Measurements from ENCODE around the gene SOCS2.

- no peak for TF ChIP-seq POLR2A (IDR thresholded peaks at IDR 0.05; ENCODE audit: low read length)
- TF ChIP-seq CTCF (IDR thresholded peaks at IDR 0.05), result no peak
- no peak for TF ChIP-seq SREBF2 (IDR thresholded peaks at IDR 0.05)
- no peak for TF ChIP-seq SMC3 (IDR thresholded peaks at IDR 0.05)
- TF ChIP-seq JUN (IDR thresholded peaks at IDR 0.05), result no peak
- TF ChIP-seq JUNB (IDR thresholded peaks at IDR 0.05), result no peak
- TF ChIP-seq MAX (IDR thresholded peaks at IDR 0.05), result no peak
- no peak for TF ChIP-seq RFX5 (IDR thresholded peaks at IDR 0.05)
- no peak for TF ChIP-seq MYC (IDR thresholded peaks at IDR 0.05; ENCODE audit: borderline replicate concordance, low read length)
- no peak for TF ChIP-seq PBX3 (IDR thresholded peaks at IDR 0.05)
- TF ChIP-seq POLR2AphosphoS2 (conservative IDR thresholded peaks at IDR 0.05; ENCODE audit: low read length), result no peak
- TF ChIP-seq ZSCAN20 (CRISPR knock-in tag; IDR thresholded peaks at IDR 0.05), result no peak
- no peak for TF ChIP-seq RNF2 (IDR thresholded peaks at IDR 0.05; ENCODE audit: borderline replicate concordance, low read depth)
- no peak for TF ChIP-seq HDAC2 (IDR thresholded peaks at IDR 0.05)
Measured at GRCh38 chr12:93567174-93567573, 5.3 kb upstream of the SOCS2 start.
